Articular chondrocyte of knee joint (primary cell): Measurements from ENCODE around the gene GHR. TPM values are rescaled to one million over a fixed set of nuclear protein-coding genes. Genes with fewer than 3 reads are reported as not detected.

Experiments used
- total RNA-seq: library from RNA; depleted of rRNA; stranded (reverse); fragments of >200 nt; gene quantifications from 2 replicates; pipeline ENCODE4 v1.2.3, GENCODE V29; 2012

GHR gene
- 8.8 and 10.8 TPM in 2 replicates for total RNA-seq

GRCh38 chr5:42423285-42424165, at the start of gene GHR:
GHR (plus strand) TSS chr5:42423439; CDS start chr5:42565875, 142,436 bp downstream.

GRCh38 chr5:42756606-42757601, 333.7 kb downstream of the GHR start, which contains the start of gene CCDC152:
CCDC152 (plus strand) TSS chr5:42756818; CDS start chr5:42759122, 2,304 bp downstream.

